HUES48 (cell line): ENCODE data around the gene ZNF224.
"Not testable (repeated sequence)": the region's sequence is repeated elsewhere in the genome, so short reads cannot be mapped to it uniquely, and the experiment has no call there.

ENCODE experiments used
- H3K27ac ChIP-seq: one replicate; pipeline ENCODE4 v1.7.0; 2013; ENCODE audit warnings: low read depth, low read length, inconsistent platforms
- H3K27me3 ChIP-seq: 2 replicates; pipeline ENCODE4 v1.6.1; 2013; ENCODE audit warnings: mild to moderate bottlenecking, low read length; ENCODE audit not compliant: control insufficient read depth, insufficient read depth
- H3K36me3 ChIP-seq: 2 replicates; pipeline ENCODE4 v1.6.1; 2013; ENCODE audit warnings: low read length; ENCODE audit not compliant: control insufficient read depth, insufficient read depth
- H3K4me1 ChIP-seq: 2 replicates; pipeline ENCODE4 v1.6.1; 2013; ENCODE audit warnings: mild to moderate bottlenecking, low read length; ENCODE audit not compliant: control insufficient read depth, insufficient read depth
- H3K4me3 ChIP-seq: 2 replicates; pipeline ENCODE4 v1.5.1; 2013; ENCODE audit warnings: mild to moderate bottlenecking, low read depth, low read length
- H3K9ac ChIP-seq: 2 replicates; pipeline ENCODE4 v1.6.1; 2013; ENCODE audit warnings: mild to moderate bottlenecking, low read depth, low read length, moderate library complexity
- H3K9me3 ChIP-seq: 2 replicates; pipeline ENCODE4 v1.6.1; 2013; ENCODE audit warnings: low read length; ENCODE audit not compliant: control insufficient read depth, insufficient read depth

The ZNF224 gene

DNA sequence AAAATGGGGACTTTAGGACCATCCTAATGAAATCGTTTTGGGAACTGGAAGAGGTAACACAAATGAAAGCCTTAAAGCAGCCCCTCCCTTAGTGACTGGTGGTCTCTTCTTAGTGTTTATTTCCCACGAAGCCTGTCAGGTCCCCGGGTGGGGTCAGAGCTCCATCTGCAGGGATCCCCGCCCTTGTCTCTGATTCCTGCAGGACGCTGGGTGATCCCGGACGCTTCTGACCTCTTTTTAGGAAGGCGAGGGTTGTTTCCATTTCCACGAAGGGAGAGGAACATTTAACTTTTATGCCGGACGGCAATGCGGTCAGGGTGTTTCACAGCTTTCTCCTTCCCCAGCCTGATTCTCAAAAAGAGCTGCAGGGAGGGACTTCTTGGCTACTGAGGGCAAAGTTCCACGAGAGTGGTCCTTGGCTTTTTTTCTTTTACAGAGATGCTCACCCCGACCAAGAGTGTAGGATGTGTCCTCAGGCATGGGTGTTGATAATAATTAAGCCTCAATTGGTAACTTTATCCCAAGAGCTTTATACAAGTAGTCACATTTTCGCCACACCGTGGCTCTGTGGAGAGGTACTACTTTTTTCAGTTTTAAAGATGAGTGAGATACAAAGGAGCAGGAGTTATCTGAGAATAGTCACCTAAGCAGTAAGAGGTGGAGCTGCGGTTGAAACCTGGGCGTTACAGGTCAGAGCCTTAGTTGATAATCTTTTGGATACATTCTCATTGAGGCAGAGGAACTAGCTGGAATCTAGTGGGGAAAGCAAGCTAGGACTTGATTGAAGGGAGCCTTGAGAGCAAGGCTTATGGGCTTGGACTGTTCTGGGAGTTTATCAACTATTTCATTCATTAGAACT, 21.4 kb upstream of the ZNF224 start:
- Histone ChIP-seq H3K27ac (no peak overlapping the region), H3K9me3 (no peaks in the 10 kb centered on the region), H3K27me3 (peaks cover 9% of the 10 kb centered on the region), H3K4me3 (peak overlapping the region; percentile 75), H3K4me1 (0 out of 2 replicates have a peak, but pooled peaks cover 3% of the 10 kb centered on the region), H3K36me3 (peaks cover 8% of the 10 kb centered on the region; the same call in 1 of the 2 replicates), H3K9ac (no peak overlapping the region)

GRCh38 chr19:44076325-44076724, 17.8 kb upstream of the ZNF224 start:
- Histone ChIP-seq H3K4me3 (no peak overlapping the region), H3K4me1 (0 out of 2 replicates have a peak, but pooled peaks cover 3% of the 10 kb centered on the region), H3K36me3 (peaks cover 12% of the 10 kb centered on the region; the same call in 1 of the 2 replicates), H3K9ac (no peak overlapping the region), H3K27me3 (peaks cover 9% of the 10 kb centered on the region), H3K27ac (no peak overlapping the region), H3K9me3 (no peaks in the 10 kb centered on the region)

GRCh38 chr19:44092108-44092507, 2.1 kb upstream of the ZNF224 start:
- H3K4me3 ChIP-seq: no peak overlapping the region
- H3K9me3 ChIP-seq: no peaks in the 10 kb centered on the region
- no peak overlapping the region for H3K9ac ChIP-seq
- H3K36me3 ChIP-seq: 0 out of 2 replicates have a peak, but pooled peaks cover 4% of the 10 kb centered on the region
- no peak overlapping the region for H3K27ac ChIP-seq
- no peaks in the 10 kb centered on the region for H3K4me1 ChIP-seq
- H3K27me3 ChIP-seq: no peaks in the 10 kb centered on the region

- Histone ChIP-seq H3K36me3 (peaks cover 57% of the 10 kb centered on the region), H3K9me3 (peaks cover 44% of the 10 kb centered on the region)
Measured at GRCh38 chr19:44107751-44108150, 13.6 kb downstream of the ZNF224 start.

DNA sequence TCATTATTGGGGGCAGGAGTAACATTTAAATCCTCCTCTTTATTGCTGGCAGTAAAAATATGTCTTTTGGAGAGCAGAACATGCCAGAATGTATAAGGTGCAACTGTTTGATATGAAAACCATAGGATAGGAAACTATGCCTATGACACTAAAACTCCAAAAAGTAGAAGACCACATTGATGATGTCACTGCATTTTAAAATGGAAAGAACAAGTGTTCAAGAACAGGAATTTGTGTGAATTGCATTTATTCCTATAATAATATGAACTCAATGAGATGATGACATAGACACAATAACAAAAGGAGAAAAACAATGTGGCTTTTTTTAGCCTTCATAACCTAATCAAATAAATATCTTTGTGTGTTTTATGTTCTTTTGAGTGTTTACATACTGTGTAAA, 15.3 kb downstream of the ZNF224 start:
- no peak overlapping the region for H3K4me3 ChIP-seq
- H3K9me3 ChIP-seq: peaks cover 41% of the 10 kb centered on the region
- H3K36me3 ChIP-seq: peaks cover 40% of the 10 kb centered on the region
- H3K27me3 ChIP-seq: no peaks in the 10 kb centered on the region
- H3K9ac ChIP-seq: no peak overlapping the region
- H3K27ac ChIP-seq: no peak overlapping the region
- H3K4me1 ChIP-seq: no peaks in the 10 kb centered on the region

More at GRCh38 chr19:44107751-44108150, 13.6 kb downstream of the ZNF224 start:
- no peak overlapping the region for H3K9ac ChIP-seq
- no peak overlapping the region for H3K4me3 ChIP-seq
- H3K27me3 ChIP-seq: no peaks in the 10 kb centered on the region
- no peaks in the 10 kb centered on the region for H3K4me1 ChIP-seq
- H3K27ac ChIP-seq: no peak overlapping the region

DNA sequence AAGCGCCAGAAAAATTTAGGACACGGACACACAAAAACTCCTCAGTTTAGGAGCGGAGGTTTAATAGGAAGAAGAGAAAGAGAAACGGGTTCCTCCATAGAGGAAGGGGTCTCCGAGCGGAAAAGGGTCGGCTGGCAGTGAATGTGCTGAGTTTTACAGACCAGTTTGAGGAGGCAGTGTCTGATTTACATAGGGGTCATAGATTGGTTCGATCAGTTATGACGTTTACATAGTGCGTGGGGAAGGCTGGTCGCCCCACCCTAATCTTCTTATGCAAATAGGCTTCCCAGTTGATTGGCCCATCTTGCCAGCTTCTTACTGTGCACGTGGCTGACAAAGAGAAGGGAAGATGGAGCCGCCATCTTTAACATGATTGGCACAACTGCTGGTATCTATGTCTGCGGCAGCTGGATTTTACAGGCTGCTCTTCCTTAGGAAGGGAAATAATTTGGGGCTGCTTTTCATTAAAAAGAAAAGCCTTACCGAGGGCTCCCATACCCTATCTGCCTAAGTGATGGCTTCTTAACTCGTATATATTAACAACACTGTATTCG, 17.8 kb downstream of the ZNF224 start:
- H3K9ac ChIP-seq: peak overlapping the region; percentile 97

DNA sequence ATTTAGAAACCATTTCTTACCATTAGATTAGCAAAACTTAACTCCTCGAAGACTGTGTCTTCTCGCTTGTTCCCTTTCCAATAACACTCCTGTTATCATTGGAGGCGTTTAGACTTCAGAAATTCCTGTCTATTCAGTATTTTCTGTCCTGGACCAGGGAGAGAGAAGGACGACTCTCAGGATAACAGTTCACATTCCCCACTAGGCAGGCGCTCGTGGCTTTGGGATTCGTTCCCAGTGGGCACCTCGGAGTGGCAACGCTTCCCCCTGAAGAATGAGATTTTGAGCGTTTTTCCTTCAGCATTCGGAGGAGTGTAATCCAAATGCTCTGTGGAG, 18.6 kb downstream of the ZNF224 start:
- Histone ChIP-seq H3K27me3 (no peaks in the 10 kb centered on the region), H3K27ac (peak overlapping the region; percentile 83), H3K9ac (peak overlapping the region; percentile 97), H3K4me1 (no peaks in the 10 kb centered on the region), H3K36me3 (peaks cover 29% of the 10 kb centered on the region), H3K4me3 (peak overlapping the region; percentile 93), H3K9me3 (peaks cover 15% of the 10 kb centered on the region)

More for the DNA sequence above, 17.8 kb downstream of the ZNF224 start:
- H3K9me3 ChIP-seq: peaks cover 22% of the 10 kb centered on the region
- H3K36me3 ChIP-seq: peaks cover 32% of the 10 kb centered on the region
- no peaks in the 10 kb centered on the region for H3K27me3 ChIP-seq
- H3K4me3 ChIP-seq: peak overlapping the region; percentile 93
- H3K4me1 ChIP-seq: no peaks in the 10 kb centered on the region
- peak overlapping the region; percentile 83 for H3K27ac ChIP-seq

DNA sequence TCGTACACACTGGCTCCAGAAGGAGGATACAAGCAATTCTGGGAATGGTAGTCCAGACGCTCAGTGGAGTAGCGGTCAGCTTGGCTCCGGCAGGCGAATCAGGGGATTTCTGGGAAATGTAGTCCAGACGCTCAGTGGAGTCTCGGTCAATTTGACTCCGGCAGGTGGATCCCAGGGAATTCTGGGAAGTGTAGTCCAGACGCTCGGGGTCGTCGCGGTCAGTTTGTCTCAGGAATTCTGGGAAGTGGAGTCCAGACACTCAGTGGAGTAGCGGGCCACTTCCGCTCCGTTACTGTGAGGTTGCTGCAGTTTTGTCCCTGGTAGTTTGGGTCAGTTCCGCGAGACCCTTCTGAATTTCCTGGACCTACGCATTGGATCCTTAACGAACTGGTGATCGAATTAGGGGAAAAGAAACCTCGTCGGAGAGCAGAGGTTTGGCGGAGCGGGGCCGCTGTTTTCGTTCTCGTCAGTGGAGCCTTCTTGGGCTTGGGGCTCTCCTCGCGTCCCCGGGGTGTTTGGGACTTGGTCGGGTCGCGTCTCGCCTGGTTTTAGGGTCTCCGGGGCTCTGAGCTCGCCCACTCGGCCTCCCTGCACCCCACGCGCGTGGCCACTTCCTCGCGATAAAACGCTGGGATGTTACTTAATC, 19.1 kb downstream of the ZNF224 start, which contains the start of gene ZNF225:
TSS of gene ZNF225 (plus strand) at position 262 of the 646 bp plus-strand sequence. CDS start 2,429 bp downstream, outside the sequence.
- Histone ChIP-seq H3K4me3 (peak within 1 kb of the TSS; percentile 93), H3K9ac (peak within 1 kb of the TSS; percentile 97), H3K36me3 (peaks cover 29% of the 10 kb centered on the region), H3K9me3 (peaks cover 10% of the 10 kb centered on the region), H3K27me3 (no peaks in the 10 kb centered on the region), H3K4me1 (no peaks in the 10 kb centered on the region), H3K27ac (peak within 1 kb of the TSS; percentile 83)

DNA sequence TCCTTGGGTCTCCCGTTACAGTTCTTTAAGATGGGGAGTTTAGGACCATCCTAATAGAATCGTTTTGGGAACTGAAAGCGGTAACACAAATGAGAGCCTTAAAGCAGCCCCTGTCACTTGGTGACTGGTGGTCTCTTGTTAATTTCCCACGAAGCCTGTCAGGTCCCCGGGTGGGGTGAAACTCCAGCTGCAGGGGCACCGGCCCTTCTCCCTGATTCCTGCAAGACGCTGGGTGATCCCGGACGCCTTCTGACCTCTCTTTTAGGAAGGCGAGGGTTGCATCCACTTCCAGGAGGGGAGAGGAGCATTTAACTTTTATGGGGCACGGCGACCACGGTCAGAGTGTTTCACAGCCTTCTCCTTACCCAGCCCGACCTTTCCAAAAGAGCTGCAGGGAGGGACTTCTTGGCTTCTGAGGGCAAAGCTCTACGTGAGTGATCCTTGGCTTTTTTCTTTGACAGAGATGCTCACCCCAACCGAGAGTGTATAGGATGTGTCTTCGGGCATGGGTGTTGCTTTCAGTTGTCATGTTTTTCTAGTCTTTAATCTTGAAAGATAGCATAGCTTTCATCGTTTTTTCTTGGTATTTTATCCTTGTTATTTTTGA, 19.7 kb downstream of the ZNF224 start:
- Histone ChIP-seq H3K4me3 (peak overlapping the region; percentile 93), H3K36me3 (peaks cover 29% of the 10 kb centered on the region), H3K27me3 (no peaks in the 10 kb centered on the region), H3K4me1 (no peaks in the 10 kb centered on the region), H3K9me3 (peaks cover 6% of the 10 kb centered on the region; the same call in 1 of the 2 replicates), H3K9ac (peak overlapping the region; percentile 37), H3K27ac (no peak overlapping the region)

DNA sequence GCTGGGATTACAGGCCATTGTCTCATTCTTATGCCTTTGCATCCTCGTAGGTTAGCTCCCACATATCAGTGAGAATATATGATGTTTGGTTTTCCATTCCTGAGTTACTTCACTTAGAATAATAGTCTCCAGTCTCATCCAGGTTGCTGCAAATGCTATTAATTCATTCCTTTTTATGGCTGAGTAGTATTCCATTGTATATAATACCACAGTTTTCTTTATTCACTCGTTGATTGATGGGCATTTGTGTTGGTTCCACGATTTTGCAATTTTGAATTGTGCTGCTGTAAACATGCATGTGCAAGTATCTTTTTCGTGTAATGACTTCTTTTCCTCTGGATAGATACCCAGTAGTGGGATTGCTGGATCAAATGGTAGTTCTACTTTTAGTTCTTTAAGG, 27.0 kb downstream of the ZNF224 start:
- H3K27me3 ChIP-seq, H3K9ac ChIP-seq, H3K9me3 ChIP-seq, H3K27ac ChIP-seq, H3K4me3 ChIP-seq, H3K4me1 ChIP-seq: not testable (repeated sequence)
- peaks cover 35% of the 10 kb centered on the region for H3K36me3 ChIP-seq
